HG03432 (cell line): Measurements from ENCODE around the gene NUBPL.
"Not testable (repeated sequence)": the region's sequence is repeated elsewhere in the genome, so short reads cannot be mapped to it uniquely, and the experiment has no call there.

Experiments used
- ATAC-seq: cut with Tn5 transposase; IDR thresholded peaks from one replicate; pipeline ENCODE4 v1.9.1; 2021; ENCODE audit warnings: mild to moderate bottlenecking, moderate library complexity; ENCODE audit not compliant: unreplicated experiment

Gene NUBPL

DNA sequence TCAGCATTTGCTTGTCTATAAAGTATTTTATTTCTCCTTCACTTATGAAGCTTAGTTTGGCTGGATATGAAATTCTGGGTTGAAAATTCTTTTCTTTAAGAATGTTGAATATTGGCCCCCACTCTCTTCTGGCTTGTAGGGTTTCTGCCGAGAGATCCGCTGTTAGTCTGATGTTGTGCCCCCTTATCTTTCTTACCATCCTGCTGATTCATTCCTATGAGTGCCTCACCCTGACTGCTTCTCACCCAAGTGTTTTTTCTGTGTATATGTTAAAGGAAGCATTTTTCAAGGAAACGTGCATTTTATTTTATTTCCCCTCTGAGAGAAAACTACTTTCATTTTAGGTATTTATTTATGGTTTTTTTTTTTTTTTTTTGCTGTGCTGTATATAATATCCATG lies 236.7 kb downstream of the NUBPL start:
- not testable (repeated sequence) for ATAC-seq

DNA sequence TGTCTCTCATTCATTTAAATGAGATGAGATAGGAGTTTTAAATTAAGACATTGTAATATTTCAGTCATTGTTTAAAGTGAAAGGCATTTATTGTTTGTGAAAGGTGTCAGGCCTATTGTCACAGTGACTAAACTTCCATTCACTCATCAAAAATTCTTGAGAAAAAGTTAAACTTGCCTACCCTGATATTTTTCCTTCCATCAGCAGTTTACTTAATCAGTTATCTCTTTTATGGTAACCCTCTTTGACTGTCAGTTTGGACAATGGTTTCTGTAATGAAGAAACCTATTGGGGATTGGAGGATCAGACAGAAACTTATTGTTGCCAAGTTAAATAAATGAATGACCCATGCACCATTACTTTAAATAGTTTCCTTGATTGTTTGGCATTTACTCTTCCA lies 241.6 kb downstream of the NUBPL start:
- no peak for ATAC-seq

DNA sequence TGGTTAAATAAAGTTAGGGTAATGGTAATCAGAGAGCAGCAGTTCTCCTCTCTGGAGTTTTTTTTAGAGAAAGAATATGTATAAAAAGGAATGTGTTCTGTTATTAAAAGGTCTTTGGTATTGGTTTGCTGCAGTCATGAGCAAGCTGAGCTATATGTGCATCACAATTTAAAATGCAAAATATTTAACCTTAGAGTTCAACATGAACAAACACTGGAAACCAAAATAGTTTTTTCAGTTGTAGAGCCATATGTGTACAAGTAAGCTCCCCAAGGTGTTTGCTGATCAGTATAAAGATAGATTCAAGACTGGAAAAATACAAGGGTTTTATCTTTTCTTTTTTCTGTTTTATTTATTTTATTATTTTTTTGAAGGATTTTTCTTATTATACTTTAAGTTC lies 245.0 kb downstream of the NUBPL start:
- ATAC-seq = no peak

- ATAC-seq = not testable (repeated sequence)
These were observed 250.8 kb downstream of the NUBPL start for GRCh38 chr14:31811693-31812628.

DNA sequence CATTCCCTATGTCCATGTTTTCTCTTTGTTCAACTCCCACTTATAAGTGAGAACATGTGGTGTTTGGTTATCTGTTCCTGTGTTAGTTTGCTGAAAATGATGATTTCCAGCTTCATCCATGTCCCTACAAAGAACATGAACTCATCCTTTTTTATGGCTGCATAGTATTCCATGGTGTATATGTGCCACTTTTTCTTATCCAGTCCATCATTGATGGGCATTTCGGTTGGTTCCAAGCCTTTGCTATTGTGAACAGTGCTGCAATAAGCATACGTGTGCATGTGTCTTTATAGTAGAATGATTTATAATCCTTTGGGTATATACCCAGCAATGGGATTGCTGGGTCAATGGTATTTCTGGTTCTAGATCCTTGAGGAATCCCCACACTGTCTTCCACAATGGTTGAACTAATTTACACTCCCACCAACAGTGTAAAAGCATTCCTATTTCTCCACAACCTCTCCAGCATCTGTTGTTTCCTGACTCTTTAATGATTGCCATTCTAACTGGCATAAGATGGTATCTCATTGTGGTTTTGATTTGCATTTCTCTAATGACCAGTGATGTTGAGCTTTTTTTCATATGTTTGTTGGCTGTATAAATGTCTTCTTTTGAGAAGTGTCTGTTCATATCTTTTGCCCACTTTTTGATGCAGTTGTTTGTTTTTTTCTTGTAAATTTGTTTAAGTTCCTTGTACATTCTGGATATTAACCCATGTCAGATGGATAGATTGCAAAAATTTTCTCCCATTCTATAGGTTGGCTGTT lies 252.7 kb downstream of the NUBPL start:
- ATAC-seq = not testable (repeated sequence)

DNA sequence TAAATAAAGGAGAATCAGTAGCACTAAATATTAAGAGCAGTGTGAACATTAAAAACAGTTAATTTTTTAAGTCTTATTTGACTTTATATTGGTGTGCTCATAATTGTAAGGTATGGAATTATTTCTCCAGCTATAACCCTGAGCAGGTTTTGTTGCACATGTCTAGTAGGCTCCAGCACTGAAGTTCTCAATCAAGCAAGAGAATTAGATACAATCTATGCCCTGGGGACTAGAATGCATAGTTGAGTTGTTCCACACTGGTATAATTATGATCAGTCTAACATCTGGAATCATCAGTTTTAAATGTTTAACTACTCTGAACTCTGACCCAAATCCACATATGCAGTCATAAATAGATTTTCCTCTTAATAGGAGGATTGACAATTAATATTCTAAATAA lies 258.1 kb downstream of the NUBPL start:
- ATAC-seq = no peak

- no peak for ATAC-seq
These were observed 264.3 kb downstream of the NUBPL start for GRCh38 chr14:31825459-31825858.

DNA sequence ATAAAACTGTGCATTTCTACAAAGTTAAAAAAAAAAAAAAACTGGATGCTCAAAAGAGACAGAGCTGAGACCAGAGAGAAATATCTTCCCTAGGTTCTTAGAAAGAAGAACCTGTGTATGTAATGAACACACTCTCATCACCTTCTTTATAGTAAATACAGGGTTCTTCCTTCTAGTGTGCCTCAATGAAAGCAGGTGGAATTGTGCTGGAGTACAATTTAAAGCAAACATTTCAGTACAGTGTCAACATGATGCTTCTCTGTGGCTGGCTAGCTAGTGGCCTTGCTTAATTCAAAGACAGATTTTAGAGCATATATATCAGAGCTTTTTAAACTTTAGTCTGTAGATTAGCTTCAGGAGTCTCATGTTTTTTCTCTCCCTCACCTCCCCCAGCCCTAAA lies 266.1 kb downstream of the NUBPL start:
- ATAC-seq = no peak

GRCh38 chr14:31828946-31829868 lies 268.0 kb downstream of the NUBPL start:
- no peak for ATAC-seq

DNA sequence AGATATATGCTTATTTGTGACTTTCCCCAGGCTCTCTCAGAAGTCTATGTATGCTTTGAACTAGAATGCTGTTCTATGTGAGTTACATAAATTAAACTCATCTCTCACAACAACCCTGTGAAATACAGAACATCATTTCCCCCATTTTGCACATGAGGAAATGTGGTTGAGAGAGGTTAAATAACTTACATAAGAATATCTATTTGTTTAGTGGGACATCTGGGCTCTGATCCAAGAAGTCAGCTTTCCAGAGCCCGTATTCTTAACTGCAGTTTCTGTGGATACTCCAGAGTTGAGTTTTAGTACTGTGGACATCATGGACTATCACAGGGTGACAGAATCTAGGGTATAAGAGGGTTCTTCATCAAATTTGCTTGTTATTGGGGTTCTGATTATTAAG lies 273.4 kb downstream of the NUBPL start:
- ATAC-seq = no peak

DNA sequence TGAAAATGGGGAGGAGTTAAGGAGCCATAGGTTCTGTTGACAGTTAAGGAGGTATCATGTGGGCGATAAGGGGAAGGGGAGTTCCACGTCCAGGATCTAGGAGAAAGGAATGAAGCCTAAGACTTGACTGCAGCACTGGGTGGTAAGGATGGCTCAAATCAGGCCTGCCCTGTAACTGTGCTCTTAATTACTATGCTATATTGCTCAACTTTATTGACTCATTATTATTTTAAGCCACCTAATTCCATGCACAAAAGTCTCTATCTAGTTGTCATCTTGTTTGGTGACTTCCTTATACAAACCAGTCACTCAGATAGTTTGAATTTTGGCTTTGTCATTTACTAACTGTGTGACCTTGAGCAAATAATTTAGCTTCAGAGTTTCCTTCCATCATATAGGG lies 273.8 kb downstream of the NUBPL start:
- ATAC-seq = no peak

DNA sequence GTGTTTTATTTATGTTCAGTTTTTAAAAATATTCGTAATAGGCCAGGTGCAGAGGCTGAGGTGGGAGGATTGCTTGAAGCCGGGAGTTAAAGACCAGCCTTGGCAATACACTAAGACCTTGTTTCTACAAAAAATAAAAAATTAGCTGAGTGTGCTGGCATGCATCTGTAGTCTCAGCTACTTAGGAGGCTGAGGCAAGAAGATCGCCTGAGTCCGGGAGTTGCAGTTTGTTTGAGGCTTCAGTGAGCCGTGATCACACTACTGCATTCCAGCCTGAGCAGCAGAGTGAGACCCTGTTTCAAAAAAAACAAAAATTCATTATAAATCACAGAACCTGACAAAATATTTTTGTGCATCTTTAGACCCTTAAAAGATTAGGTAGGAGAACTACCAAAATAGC lies 275.8 kb downstream of the NUBPL start:
- ATAC-seq = no peak

GRCh38 chr14:31842899-31843298 lies 281.7 kb downstream of the NUBPL start:
- no peak for ATAC-seq

DNA sequence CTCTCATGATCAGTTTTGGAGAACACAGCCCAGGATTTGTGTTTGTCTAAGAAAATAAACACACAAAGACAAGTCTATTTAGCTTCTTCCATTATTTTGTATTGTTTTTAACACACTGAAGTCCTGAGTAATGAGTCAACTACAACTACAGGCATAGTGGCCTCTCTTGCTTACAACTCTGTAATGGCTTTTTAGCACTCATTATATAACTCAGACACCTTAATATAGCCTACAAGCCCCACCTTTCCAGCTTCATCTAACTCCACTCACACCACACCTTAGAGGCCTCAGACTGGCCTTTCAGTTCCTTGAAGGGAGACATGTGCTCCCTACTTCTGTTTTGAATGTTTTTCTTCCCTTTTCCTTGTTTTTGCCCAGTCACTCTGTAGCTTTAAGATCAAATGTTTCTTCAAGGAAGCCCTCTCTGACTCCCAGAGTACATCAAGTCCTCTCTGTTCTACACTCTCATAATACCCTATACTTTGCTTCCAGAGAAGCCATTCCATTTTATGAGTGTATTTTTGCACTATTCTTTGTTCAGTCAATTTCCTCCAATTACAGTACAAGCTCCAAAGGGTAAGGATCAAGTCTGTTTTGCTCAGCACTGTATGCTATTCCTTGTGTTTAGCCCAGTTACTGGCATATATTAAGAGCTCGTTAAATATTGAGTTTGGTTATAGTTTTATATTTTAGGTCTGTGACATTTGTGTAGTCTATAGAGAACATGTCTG lies 282.3 kb downstream of the NUBPL start:
- no peak for ATAC-seq

GRCh38 chr14:31854508-31855075 lies 293.4 kb downstream of the NUBPL start:
- no peak for ATAC-seq

- no peak for ATAC-seq
These were observed 294.1 kb downstream of the NUBPL start for GRCh38 chr14:31855262-31855661.

- ATAC-seq = not testable (repeated sequence)
These were observed 294.8 kb downstream of the NUBPL start for GRCh38 chr14:31856003-31856402.

- no peak for ATAC-seq
These were observed 297.7 kb downstream of the NUBPL start for GRCh38 chr14:31858868-31859267.

- no peak for ATAC-seq
These were observed 304.0 kb downstream of the NUBPL start for GRCh38 chr14:31864937-31865855.
